Neuronal stem cell (in vitro differentiated cells): ENCODE results near the gene FDPS.

Experiments
- DNase-seq: peaks from one replicate; pipeline ENCODE4 v3.0.0-alpha.2; 2013; ENCODE audit warnings: low spot score
- H2AFZ ChIP-seq: one replicate; pipeline ENCODE4 v1.6.1; 2013; ENCODE audit warnings: mild to moderate bottlenecking, low read length, inconsistent platforms
- H2AK5ac ChIP-seq: 2 replicates; pipeline ENCODE4 v1.6.1; 2013; ENCODE audit warnings: low read depth, mild to moderate bottlenecking, inconsistent platforms, low read length, moderate library complexity, mixed read lengths
- H2BK120ac ChIP-seq: 2 replicates; pipeline ENCODE4 v1.6.1; 2013; ENCODE audit warnings: low read depth, mild to moderate bottlenecking, inconsistent platforms, low read length, moderate library complexity, mixed read lengths
- H2BK12ac ChIP-seq: one replicate; pipeline ENCODE4 v1.6.1; 2013; ENCODE audit warnings: low read length, inconsistent platforms
- H2BK15ac ChIP-seq: 2 replicates; pipeline ENCODE4 v1.6.1; 2013; ENCODE audit warnings: mild to moderate bottlenecking, low read length, inconsistent platforms, mixed read lengths
- H2BK5ac ChIP-seq: one replicate; pipeline ENCODE4 v1.6.1; 2013; ENCODE audit warnings: inconsistent platforms, mild to moderate bottlenecking, low read length, moderate library complexity
- H3K14ac ChIP-seq: one replicate; pipeline ENCODE4 v1.6.1; 2013; ENCODE audit warnings: low read length, inconsistent platforms
- H3K18ac ChIP-seq: 2 replicates; pipeline ENCODE4 v1.6.1; 2013; ENCODE audit warnings: low read length, inconsistent platforms
- H3K23ac ChIP-seq: 2 replicates; pipeline ENCODE4 v1.6.1; 2013; ENCODE audit warnings: low read depth, mild to moderate bottlenecking, mixed read lengths, low read length, inconsistent platforms; ENCODE audit not compliant: poor library complexity
- H3K27ac ChIP-seq: replicated peaks from 3 replicates; pipeline ENCODE4 v1.5.1; 2013; ENCODE audit warnings: low read length, inconsistent platforms
- H3K27me3 ChIP-seq, 3 experiments: 2 replicates each; pipeline ENCODE4 v1.6.1; 2013; ENCODE audit warnings: low read length in 3 of 3, mild to moderate bottlenecking in 2 of 3, inconsistent platforms in 1 of 3, low read depth in 1 of 3, mixed read lengths in 1 of 3, moderate library complexity in 1 of 3; ENCODE audit not compliant: control insufficient read depth in 3 of 3, insufficient read depth in 3 of 3
- H3K36me3 ChIP-seq, 2 donors: replicated peaks in 1 of 2; 2 replicates each; pipeline ENCODE4 v1.6.1; 2013; ENCODE audit warnings: low read length in 2 of 2; ENCODE audit not compliant: control insufficient read depth in 2 of 2, insufficient read depth in 2 of 2
- H3K4ac ChIP-seq: 2 replicates; pipeline ENCODE4 v1.6.1; 2013; ENCODE audit warnings: inconsistent platforms, mild to moderate bottlenecking, low read length, moderate library complexity
- H3K4me1 ChIP-seq, 2 donors: 1 replicate in 1 of 2; 2 replicates in 1 of 2; pipeline ENCODE4 v1.6.1; 2013; ENCODE audit warnings: low read length in 2 of 2, low read depth in 1 of 2; ENCODE audit not compliant: control insufficient read depth in 2 of 2, insufficient read depth in 1 of 2
- H3K4me2 ChIP-seq: one replicate; pipeline ENCODE4 v1.6.1; 2013; ENCODE audit warnings: mild to moderate bottlenecking, low read length, inconsistent platforms; ENCODE audit not compliant: insufficient read depth, poor library complexity, severe bottlenecking
- H3K4me3 ChIP-seq, 2 donors: 2 replicates each; pipeline ENCODE4 v1.5.1; 2013; ENCODE audit warnings: low read length in 2 of 2, mild to moderate bottlenecking in 2 of 2, inconsistent platforms in 1 of 2, moderate library complexity in 1 of 2
- H3K79me1 ChIP-seq: one replicate; pipeline ENCODE4 v1.6.1; 2013; ENCODE audit warnings: low read depth, mild to moderate bottlenecking, inconsistent platforms, low read length, moderate library complexity
- H3K9ac ChIP-seq: one replicate; pipeline ENCODE4 v1.6.1; 2013; ENCODE audit warnings: mild to moderate bottlenecking, low read depth, low read length, inconsistent platforms; ENCODE audit not compliant: poor library complexity
- H3K9me3 ChIP-seq, 2 donors: replicated peaks in 1 of 2; 2 replicates each; pipeline versions ENCODE3 to v1.6.1; 2013; ENCODE audit warnings: low read length in 2 of 2, mild to moderate bottlenecking in 2 of 2, inconsistent platforms in 1 of 2, low read depth in 1 of 2, mixed read lengths in 1 of 2, moderate library complexity in 1 of 2; ENCODE audit not compliant: control insufficient read depth in 2 of 2, insufficient read depth in 1 of 2
- H4K8ac ChIP-seq: one replicate; pipeline ENCODE4 v1.6.1; 2013; ENCODE audit warnings: low read depth, mild to moderate bottlenecking, inconsistent platforms, low read length, moderate library complexity
- H4K91ac ChIP-seq: one replicate; pipeline ENCODE4 v1.6.1; 2013; ENCODE audit warnings: low read length, low read depth, mild to moderate bottlenecking, inconsistent platforms; ENCODE audit not compliant: poor library complexity
- WGBS, 2 donors: extraction: QIAGEN DNeasy Blood & Tissue Kit; methylation state at CpG; one replicate each; pipeline ENCODE4 v1.1.7; 2013; ENCODE audit warnings: missing lambda C conversion rate in 2 of 2, mixed read lengths in 1 of 2; ENCODE audit not compliant: insufficient read length in 2 of 2, insufficient replicate concordance in 1 of 2; ENCODE audit errors: extremely low coverage in 2 of 2; 5-methylcytosine and 5-hydroxymethylcytosine counted together

The FDPS gene

DNA sequence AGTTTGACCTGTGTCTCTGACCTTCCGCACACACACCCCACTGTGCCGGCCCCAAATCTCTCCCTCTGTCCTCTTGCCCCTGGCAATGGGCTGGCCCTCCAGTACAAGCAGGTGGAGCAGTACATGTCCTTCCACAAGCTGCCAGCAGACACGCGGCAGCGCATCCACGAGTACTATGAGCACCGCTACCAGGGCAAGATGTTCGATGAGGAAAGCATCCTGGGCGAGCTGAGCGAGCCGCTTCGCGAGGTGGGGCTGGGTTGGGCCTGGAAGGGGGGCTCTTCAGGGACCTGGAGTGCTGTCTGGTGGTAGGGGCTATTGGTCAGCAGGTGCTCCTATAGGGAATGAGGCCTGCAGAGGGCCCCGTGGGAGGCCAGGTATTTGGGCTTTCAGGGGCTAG lies 23.6 kb upstream of the FDPS start:
- H3K4me3 ChIP-seq = no peak overlapping the region
- no peak overlapping the region for H4K8ac ChIP-seq
- H3K79me1 ChIP-seq = peaks cover 1% of the 10 kb centered on the region
- H2BK15ac ChIP-seq = no peak overlapping the region
- H3K4ac ChIP-seq = no peak overlapping the region
- H3K27ac ChIP-seq = no peak overlapping the region
- no peak overlapping the region for H2AK5ac ChIP-seq
- peaks cover 2 to 75% of the 10 kb centered on the region in 2 donors for H3K36me3 ChIP-seq
- no peak overlapping the region for H2BK120ac ChIP-seq
- no peak overlapping the region for H2AFZ ChIP-seq
- H3K9ac ChIP-seq = no peak overlapping the region
- H4K91ac ChIP-seq = no peak overlapping the region
- H3K14ac ChIP-seq = peak overlapping the region; percentile 17
- no peak overlapping the region for H3K4me2 ChIP-seq
- peaks cover 0 to 1% of the 10 kb centered on the region in 2 donors for H3K9me3 ChIP-seq
- WGBS, 2 donors = no CpG with 5 or more reads among the region's 14 CpGs
- H2BK5ac ChIP-seq = no peak overlapping the region
- DNase-seq = no peak
- no peaks in the 10 kb centered on the region for H3K27me3 ChIP-seq
- no peaks in the 10 kb centered on the region for H3K4me1 ChIP-seq
- no peak overlapping the region for H3K18ac ChIP-seq
- no peak overlapping the region for H3K23ac ChIP-seq
- no peak overlapping the region for H2BK12ac ChIP-seq

DNA sequence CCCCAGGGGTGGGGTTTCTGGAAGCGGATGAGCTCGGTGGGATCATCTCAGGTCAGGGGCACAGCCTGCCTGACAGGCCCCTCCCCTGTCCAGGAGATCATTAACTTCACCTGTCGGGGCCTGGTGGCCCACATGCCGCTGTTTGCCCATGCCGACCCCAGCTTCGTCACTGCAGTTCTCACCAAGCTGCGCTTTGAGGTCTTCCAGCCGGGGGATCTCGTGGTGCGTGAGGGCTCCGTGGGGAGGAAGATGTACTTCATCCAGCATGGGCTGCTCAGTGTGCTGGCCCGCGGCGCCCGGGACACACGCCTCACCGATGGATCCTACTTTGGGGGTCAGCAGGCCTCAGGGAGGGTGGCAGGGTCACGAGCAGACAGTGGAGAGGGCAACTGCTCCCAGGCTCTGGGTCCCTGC lies 23.0 kb upstream of the FDPS start:
- no peak overlapping the region for H4K8ac ChIP-seq
- no CpG with 5 or more reads among the region's 18 CpGs for WGBS, 2 donors

DNA sequence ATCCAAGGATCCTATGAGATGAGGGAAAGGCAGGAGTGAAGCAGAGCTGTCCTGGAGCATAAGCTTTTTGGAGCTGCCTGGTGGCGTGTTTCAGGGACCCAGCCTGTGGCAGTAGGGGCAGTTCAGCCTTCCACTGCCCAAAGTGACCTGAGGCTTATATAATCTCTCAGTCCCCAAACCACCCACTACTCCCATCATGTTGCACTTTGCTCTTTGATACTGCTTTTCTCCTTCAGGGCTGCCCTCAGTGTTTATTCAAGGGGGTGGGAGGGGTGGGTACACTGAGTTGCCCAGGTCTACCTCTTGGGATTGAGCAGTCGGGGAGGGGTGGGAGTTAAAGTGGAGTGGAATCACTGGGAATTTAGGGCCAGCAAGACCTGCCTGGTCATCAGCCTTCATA lies 22.1 kb upstream of the FDPS start:
- Histone ChIP-seq H4K8ac (no peak overlapping the region), H3K18ac (no peak overlapping the region), H3K23ac (no peak overlapping the region), H2BK15ac (no peak overlapping the region), H3K4me1 (no peaks in the 10 kb centered on the region), H3K4me3 (no peak overlapping the region), H3K79me1 (peaks cover 1% of the 10 kb centered on the region), H3K27me3 (no peaks in the 10 kb centered on the region), H3K36me3 (peaks cover 2 to 73% of the 10 kb centered on the region in 2 donors), H2AFZ (no peak overlapping the region), H3K4ac (no peak overlapping the region), H3K27ac (no peak overlapping the region), H3K9ac (no peak overlapping the region), H3K9me3 (peaks cover 0 to 1% of the 10 kb centered on the region in 2 donors), H3K4me2 (no peak overlapping the region), H2BK12ac (no peak overlapping the region), H2BK5ac (no peak overlapping the region), H4K91ac (no peak overlapping the region), H2AK5ac (no peak overlapping the region), H3K14ac (no peak overlapping the region), H2BK120ac (no peak overlapping the region)
- DNase-seq = no peak
- WGBS, 2 donors = no CpG with 5 or more reads among the region's 2 CpGs

More for the DNA sequence above, 23.0 kb upstream of the FDPS start:
- H2BK15ac ChIP-seq = no peak overlapping the region
- H2BK5ac ChIP-seq = no peak overlapping the region
- no peak overlapping the region for H3K9ac ChIP-seq
- H3K36me3 ChIP-seq = peaks cover 2 to 73% of the 10 kb centered on the region in 2 donors
- peak overlapping the region; percentile 19 for H2AK5ac ChIP-seq
- peaks cover 0 to 1% of the 10 kb centered on the region in 2 donors for H3K9me3 ChIP-seq
- H3K18ac ChIP-seq = no peak overlapping the region
- DNase-seq = no peak
- no peak overlapping the region for H3K27ac ChIP-seq
- H3K79me1 ChIP-seq = peaks cover 1% of the 10 kb centered on the region
- H3K4me3 ChIP-seq = peak overlapping the region in 1 of 2 donors; percentile 15
- H2BK12ac ChIP-seq = no peak overlapping the region
- no peaks in the 10 kb centered on the region for H3K4me1 ChIP-seq
- no peak overlapping the region for H3K23ac ChIP-seq
- H2AFZ ChIP-seq = no peak overlapping the region
- H3K4me2 ChIP-seq = no peak overlapping the region
- H3K4ac ChIP-seq = no peak overlapping the region
- H3K14ac ChIP-seq = no peak overlapping the region
- no peak overlapping the region for H4K91ac ChIP-seq
- no peak overlapping the region for H2BK120ac ChIP-seq
- H3K27me3 ChIP-seq = no peaks in the 10 kb centered on the region

DNA sequence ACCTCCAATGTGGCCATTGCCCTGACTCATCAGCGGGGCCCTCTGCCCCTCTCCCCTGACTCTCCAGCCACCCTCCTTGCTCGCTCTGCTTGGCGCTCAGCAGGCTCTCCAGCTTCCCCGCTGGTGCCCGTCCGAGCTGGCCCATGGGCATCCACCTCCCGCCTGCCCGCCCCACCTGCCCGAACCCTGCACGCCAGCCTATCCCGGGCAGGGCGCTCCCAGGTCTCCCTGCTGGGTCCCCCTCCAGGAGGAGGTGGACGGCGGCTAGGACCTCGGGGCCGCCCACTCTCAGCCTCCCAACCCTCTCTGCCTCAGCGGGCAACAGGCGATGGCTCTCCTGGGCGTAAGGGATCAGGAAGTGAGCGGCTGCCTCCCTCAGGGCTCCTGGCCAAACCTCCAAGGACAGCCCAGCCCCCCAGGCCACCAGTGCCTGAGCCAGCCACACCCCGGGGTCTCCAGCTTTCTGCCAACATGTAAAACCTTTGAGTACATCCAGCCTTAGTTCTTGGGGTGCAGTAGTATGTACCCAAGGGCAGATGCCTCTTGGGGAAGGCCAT lies 20.6 kb upstream of the FDPS start:
- WGBS, 2 donors = no CpG with 5 or more reads among the region's 21 CpGs
- Histone ChIP-seq H3K4ac (no peak overlapping the region), H3K23ac (peak overlapping the region; percentile 20), H3K9me3 (peaks cover 0 to 1% of the 10 kb centered on the region in 2 donors), H3K4me2 (no peak overlapping the region), H2BK120ac (no peak overlapping the region), H3K4me1 (no peaks in the 10 kb centered on the region), H3K36me3 (peaks cover 2 to 59% of the 10 kb centered on the region in 2 donors), H3K27me3 (peaks cover 0 to 4% (median 0%) of the 10 kb centered on the region in 3 experiments), H3K9ac (peak overlapping the region; percentile 68), H3K27ac (no peak overlapping the region), H2BK5ac (no peak overlapping the region), H4K91ac (no peak overlapping the region), H3K18ac (no peak overlapping the region), H2AFZ (no peak overlapping the region), H3K14ac (no peak overlapping the region), H2BK15ac (no peak overlapping the region), H3K4me3 (no peak overlapping the region), H2BK12ac (no peak overlapping the region), H4K8ac (no peak overlapping the region), H3K79me1 (peaks cover 1% of the 10 kb centered on the region), H2AK5ac (no peak overlapping the region)
- DNase-seq = no peak
